Pericardium fibroblast (primary cell): ENCODE data around the gene KDM6B. TPM values are rescaled to one million over a fixed set of nuclear protein-coding genes. Genes with fewer than 3 reads are reported as not detected.

Source experiments
- total RNA-seq: library from RNA; depleted of rRNA; stranded (reverse); fragments of >200 nt; gene quantifications from 2 replicates; pipeline ENCODE4 v1.2.3, GENCODE V29; 2015

Gene KDM6B
- total RNA-seq, result 2.9 and 9.8 TPM in 2 replicates

DNA sequence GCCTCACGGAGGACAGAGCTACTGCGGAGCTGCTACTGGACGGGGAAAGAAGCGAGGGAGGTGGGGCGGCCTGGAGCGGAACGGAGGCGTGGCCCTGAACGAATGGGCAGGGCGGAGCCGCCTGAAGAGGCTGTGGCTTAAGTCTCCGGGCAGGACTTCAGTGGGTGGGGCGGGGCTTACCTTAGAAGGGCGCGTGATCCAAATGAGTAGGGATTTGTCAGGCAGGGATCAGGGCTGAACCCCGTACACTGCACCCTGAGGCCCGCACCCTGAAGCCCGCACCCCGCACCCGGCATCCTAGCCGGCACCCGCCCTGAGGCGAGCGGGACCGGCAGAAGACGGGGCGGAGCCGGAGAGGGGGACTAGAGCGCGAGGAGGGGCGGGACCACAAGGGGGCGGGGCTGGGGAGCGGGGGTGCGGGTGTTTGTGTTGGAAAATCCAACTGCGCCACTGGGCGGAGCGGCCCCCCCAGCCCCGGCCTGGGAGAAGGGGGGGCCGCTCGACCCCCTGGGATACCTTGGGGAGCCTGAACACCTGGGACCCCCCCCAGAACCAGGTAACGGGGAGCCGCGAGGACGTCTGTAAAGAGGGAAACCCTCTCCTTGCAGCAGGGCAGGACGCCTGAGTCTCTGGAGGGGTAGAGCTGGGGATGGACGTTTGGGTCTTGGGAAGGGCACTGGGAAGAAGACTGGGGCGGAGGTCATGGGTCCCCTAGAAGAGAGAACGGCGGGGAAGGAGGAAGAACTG lies at the start of gene KDM6B:
Gene KDM6B, plus strand, starts transcription at position 423 of the 747 bp plus-strand sequence. CDS start 11,338 bp downstream, outside the sequence.

GRCh38 chr17:7854851-7855659 lies 21.0 kb downstream of the KDM6B start, which contains the start of gene TMEM88:
TSS of gene TMEM88 (plus strand) at chr17:7855066. CDS start at chr17:7855075, 9 bp downstream.

GRCh38 chr17:7856811-7857712 lies 23.0 kb downstream of the KDM6B start, which contains the start of gene NAA38:
TSS of gene NAA38 (minus strand) at chr17:7857559. CDS start at chr17:7857463, 96 bp downstream.

DNA sequence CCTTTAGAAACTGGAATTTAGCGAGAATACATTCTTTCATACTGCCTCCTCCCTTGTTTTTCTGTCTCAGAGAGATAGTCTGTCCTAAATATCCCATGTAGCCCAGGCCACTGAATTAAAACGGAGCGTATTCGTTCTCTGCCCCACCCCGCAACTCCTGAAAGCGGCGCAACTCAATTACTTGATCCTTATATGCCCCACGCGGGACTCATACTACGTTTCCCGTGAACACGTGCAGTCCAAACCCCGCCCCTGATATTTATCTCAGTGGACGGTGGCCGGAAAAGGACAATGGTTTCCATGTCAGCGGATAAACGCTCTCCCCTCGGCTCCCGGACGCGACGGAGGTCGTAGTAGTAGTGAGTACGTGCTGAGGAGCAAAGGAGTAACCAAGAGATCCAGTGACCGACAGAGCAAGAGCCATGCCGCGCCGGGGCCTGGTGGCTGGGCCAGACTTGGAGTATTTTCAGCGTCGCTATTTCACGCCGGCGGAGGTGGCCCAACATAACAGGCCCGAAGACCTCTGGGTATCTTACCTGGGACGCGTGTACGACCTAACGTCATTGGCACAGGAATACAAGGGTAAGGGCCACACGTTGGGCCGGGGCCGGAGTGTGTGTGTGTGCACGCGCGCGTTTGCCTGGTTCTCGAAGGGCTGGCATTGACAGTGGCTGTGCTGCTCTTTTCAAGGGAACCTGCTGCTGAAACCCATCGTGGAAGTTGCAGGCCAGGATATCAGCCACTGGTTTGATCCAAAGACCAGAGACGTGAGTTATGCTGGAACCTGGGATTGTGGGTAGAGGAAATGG lies 23.9 kb downstream of the KDM6B start, which contains the start of gene CYB5D1:
Gene CYB5D1, plus strand, starts transcription at position 291 of the 809 bp plus-strand sequence. Its CDS starts 132 bp downstream, at position 423.

Other genes with a start within 250 kb of the KDM6B start
- gene SOX15, start 244.1 kb upstream of the KDM6B start, total RNA-seq, result 0.12 and 0.85 TPM in 2 replicates
- 17.7 and 41.3 TPM in 2 replicates for gene FXR2, start 219.3 kb upstream of the KDM6B start, total RNA-seq
- 58.8 and 85.5 TPM in 2 replicates for gene SAT2, start 206.4 kb upstream of the KDM6B start, total RNA-seq
- gene SHBG, start 204.1 kb upstream of the KDM6B start, total RNA-seq, result 0.12 and 4.1 TPM in 2 replicates
- gene ATP1B2, start 183.3 kb upstream of the KDM6B start, total RNA-seq, result 0.93 TPM in 1 of 2 replicates, not detected in the other
- gene TP53, start 146.7 kb upstream of the KDM6B start, total RNA-seq, result 44.9 and 63.2 TPM in 2 replicates
- 3.3 and 6.8 TPM in 2 replicates for gene WRAP53, start 145.7 kb upstream of the KDM6B start, total RNA-seq
- 3.3 and 4.9 TPM in 2 replicates for gene EFNB3, start 129.0 kb upstream of the KDM6B start, total RNA-seq
- 0.26 and 1.1 TPM in 2 replicates for gene DNAH2, start 116.5 kb upstream of the KDM6B start, total RNA-seq
- gene TMEM88, start 20.8 kb downstream of the KDM6B start, total RNA-seq, result 7.8 and 67.0 TPM in 2 replicates
- gene NAA38, start 23.3 kb downstream of the KDM6B start, total RNA-seq, result 83.2 and 132 TPM in 2 replicates
- gene CYB5D1, start 23.8 kb downstream of the KDM6B start, total RNA-seq, result 5.5 and 5.7 TPM in 2 replicates
- gene CHD3, start 54.6 kb downstream of the KDM6B start, total RNA-seq, result 77.5 and 82.6 TPM in 2 replicates
- 1.6 and 9.0 TPM in 2 replicates for gene RNF227, start 82.1 kb downstream of the KDM6B start, total RNA-seq
- gene KCNAB3, start 95.6 kb downstream of the KDM6B start, total RNA-seq, result 0.23 TPM in 1 of 2 replicates, not detected in the other
- gene TRAPPC1, start 97.7 kb downstream of the KDM6B start, total RNA-seq, result 54.7 and 64.3 TPM in 2 replicates
- gene CNTROB, start 98.0 kb downstream of the KDM6B start, total RNA-seq, result 14.1 and 15.2 TPM in 2 replicates
- 0.12 TPM in 1 of 2 replicates, not detected in the other for gene GUCY2D, start 168.4 kb downstream of the KDM6B start, total RNA-seq
- gene ALOX15B, start 204.8 kb downstream of the KDM6B start, total RNA-seq, result 0.85 TPM in 1 of 2 replicates, not detected in the other